ENCODE data around the gene ST8SIA5. TPM values are rescaled to one million over a fixed set of nuclear protein-coding genes. Genes with fewer than 3 reads are reported as not detected.

The ST8SIA5 gene
- total and polyA plus RNA-seq, 2 donors (not counting 1 experiment from before 2014, with no cell fraction given) = under 0.01 to 0.01 TPM

DNA sequence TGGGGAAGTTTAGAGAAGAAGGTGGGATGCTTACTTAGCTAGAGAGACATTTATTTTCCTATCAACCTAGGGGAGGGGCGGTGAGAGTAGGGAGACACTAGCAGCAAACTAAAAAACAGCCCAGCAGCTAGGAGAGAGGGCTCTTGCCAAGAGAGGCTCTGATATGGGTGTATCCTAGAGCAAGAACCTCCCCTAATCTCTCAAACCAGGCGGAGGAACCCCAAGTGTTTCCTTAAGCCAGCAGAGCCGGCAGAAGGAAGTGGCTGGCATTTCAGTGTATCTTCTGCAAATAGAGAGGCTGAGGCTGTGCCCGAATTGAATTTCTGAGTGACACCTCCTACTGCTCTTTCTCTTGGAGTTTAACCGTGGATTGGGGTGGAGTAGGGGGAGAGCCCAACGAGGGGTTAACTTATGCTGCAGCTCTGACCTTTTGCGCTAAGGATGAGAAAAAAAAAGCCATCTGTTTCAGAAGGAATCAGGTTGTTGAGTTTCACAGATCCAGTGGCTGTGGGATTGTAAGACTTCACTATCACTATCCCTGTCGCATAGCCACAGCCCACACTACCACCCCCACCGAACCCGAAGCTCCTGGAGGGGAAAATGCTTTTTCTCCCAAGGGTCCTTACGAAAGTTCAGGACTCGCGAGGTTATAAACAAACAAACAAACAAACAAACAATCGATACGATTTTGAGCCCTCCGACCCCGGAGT lies 1.4 kb downstream of the ST8SIA5 start:
- H3K36me3 ChIP-seq (ENCODE audit: control insufficient read depth, insufficient read depth, low read length) = no peaks in the 10 kb centered on the region

DNA sequence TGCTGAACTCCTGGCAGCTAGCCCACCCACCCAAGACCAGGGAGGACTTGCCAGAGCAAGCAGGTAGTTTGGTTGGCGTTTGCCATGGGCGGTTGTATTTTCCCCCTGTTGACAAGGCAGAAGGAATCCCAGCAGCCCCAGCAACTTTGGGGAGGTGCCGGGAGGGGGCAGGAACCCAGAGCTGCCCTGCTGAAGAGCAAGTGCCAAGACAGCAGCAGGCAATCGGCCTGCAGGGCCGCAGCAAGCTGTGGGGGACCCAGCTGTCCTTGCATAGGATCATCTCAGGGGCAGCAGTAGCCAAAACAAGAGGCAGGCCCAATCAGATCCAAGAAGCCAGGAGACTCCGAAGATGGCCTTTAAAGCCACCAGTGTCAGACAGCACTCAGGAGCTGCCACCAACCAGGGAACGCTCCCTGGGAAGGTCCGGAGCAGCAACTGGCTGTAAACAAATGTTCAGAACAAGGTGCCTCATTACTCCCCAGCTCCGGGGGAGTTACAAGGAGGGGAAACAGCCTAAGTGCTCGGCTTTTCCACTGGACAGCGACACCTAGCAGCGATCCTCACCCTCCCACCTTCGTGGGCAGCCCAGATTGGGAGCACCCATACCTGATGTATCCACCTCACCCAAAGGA lies 2.1 kb downstream of the ST8SIA5 start:
- H2AFZ ChIP-seq (ENCODE audit: low read length) = no peak overlapping the region

More for the DNA sequence above, 1.4 kb downstream of the ST8SIA5 start:
- Histone ChIP-seq H4K20me1 (ENCODE audit: control insufficient read depth, extremely low read depth, insufficient read depth, low read length) (no peaks in the 10 kb centered on the region), H3K27ac (ENCODE audit: insufficient read depth, low read length) (no peak overlapping the region), H3K27me3 (ENCODE audit: control insufficient read depth, insufficient read depth, low read length) (peaks cover 54% of the 10 kb centered on the region), H3K4me1 (ENCODE audit: control insufficient read depth, extremely low read depth, insufficient read depth, low read length) (no peaks in the 10 kb centered on the region), H3K9ac (ENCODE audit: insufficient read depth, low read length) (no peak overlapping the region), H3K9me3 (ENCODE audit: control insufficient read depth, insufficient read depth, low read depth, low read length) (no peaks in the 10 kb centered on the region), H3K4me3 (replicated peaks in 1 of 4; ENCODE audit: control extremely low read depth in 1 of 4, insufficient read depth in 1 of 4, low read depth in 3 of 4, low read length in 4 of 4) (no peak overlapping the region), H2AFZ (ENCODE audit: low read length) (no peak overlapping the region), H3K4me2 (ENCODE audit: extremely low read depth, insufficient read depth, low read length) (no peak overlapping the region), H3K79me2 (ENCODE audit: control insufficient read depth, insufficient read depth, low read length) (no peaks in the 10 kb centered on the region)
- no peak for TF ChIP-seq EZH2 (IDR thresholded peaks at IDR 0.05; ENCODE audit: low read length, missing control alignments)
- TF ChIP-seq, protein P1, sequence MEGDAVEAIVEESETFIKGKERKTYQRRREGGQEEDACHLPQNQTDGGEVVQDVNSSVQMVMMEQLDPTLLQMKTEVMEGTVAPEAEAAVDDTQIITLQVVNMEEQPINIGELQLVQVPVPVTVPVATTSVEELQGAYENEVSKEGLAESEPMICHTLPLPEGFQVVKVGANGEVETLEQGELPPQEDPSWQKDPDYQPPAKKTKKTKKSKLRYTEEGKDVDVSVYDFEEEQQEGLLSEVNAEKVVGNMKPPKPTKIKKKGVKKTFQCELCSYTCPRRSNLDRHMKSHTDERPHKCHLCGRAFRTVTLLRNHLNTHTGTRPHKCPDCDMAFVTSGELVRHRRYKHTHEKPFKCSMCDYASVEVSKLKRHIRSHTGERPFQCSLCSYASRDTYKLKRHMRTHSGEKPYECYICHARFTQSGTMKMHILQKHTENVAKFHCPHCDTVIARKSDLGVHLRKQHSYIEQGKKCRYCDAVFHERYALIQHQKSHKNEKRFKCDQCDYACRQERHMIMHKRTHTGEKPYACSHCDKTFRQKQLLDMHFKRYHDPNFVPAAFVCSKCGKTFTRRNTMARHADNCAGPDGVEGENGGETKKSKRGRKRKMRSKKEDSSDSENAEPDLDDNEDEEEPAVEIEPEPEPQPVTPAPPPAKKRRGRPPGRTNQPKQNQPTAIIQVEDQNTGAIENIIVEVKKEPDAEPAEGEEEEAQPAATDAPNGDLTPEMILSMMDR (conservative IDR thresholded peaks at IDR 0.05 in 1 of 2, IDR thresholded peaks at IDR 0.05 in 1 of 2; ENCODE audit: low read depth in 1 of 2, low read length in 2 of 2) = no peak
- DNase-seq (ENCODE audit: low read depth in 2 of 2) = no peak

DNA sequence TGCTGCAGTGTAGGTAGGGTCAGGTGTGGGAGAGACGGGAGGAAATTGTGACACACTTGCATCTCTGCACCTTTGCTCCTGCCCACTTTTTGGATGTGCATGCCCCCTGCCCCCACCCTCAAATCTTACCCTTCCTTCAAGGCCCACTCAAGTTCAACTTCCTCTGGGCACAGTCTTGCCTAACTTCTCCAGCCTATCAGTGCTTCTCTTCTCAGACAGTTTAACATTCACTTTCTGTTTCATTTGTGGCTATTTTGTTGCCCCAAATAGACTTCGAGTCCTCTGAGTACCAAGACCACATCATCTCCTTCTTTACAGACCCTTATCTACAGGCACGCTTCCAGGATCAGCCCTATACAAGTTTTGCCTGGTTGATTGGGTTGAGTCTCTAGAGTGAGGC lies 2.7 kb downstream of the ST8SIA5 start:
- no peaks in the 10 kb centered on the region for H3K36me3 ChIP-seq (ENCODE audit: control insufficient read depth, insufficient read depth, low read length)
- no peaks in the 10 kb centered on the region for H3K9me3 ChIP-seq (ENCODE audit: control insufficient read depth, insufficient read depth, low read depth, low read length)
- TF ChIP-seq, protein P1 (conservative IDR thresholded peaks at IDR 0.05 in 1 of 2, IDR thresholded peaks at IDR 0.05 in 1 of 2; ENCODE audit: low read depth in 1 of 2, low read length in 2 of 2) = no peak
- TF ChIP-seq EZH2 (IDR thresholded peaks at IDR 0.05; ENCODE audit: low read length, missing control alignments) = no peak
- no peak overlapping the region for H3K4me2 ChIP-seq (ENCODE audit: extremely low read depth, insufficient read depth, low read length)
- DNase-seq (ENCODE audit: low read depth in 2 of 2) = no peak
- no peak overlapping the region for H3K27ac ChIP-seq (ENCODE audit: insufficient read depth, low read length)
- H4K20me1 ChIP-seq (ENCODE audit: control insufficient read depth, extremely low read depth, insufficient read depth, low read length) = no peaks in the 10 kb centered on the region
- H3K4me3 ChIP-seq (replicated peaks in 1 of 4; ENCODE audit: control extremely low read depth in 1 of 4, insufficient read depth in 1 of 4, low read depth in 3 of 4, low read length in 4 of 4) = no peak overlapping the region
- no peaks in the 10 kb centered on the region for H3K79me2 ChIP-seq (ENCODE audit: control insufficient read depth, insufficient read depth, low read length)
- no peak overlapping the region for H2AFZ ChIP-seq (ENCODE audit: low read length)
- no peak overlapping the region for H3K9ac ChIP-seq (ENCODE audit: insufficient read depth, low read length)
- peaks cover 45% of the 10 kb centered on the region for H3K27me3 ChIP-seq (ENCODE audit: control insufficient read depth, insufficient read depth, low read length)
- H3K4me1 ChIP-seq (ENCODE audit: control insufficient read depth, extremely low read depth, insufficient read depth, low read length) = no peaks in the 10 kb centered on the region

More for the DNA sequence above, 2.1 kb downstream of the ST8SIA5 start:
- Histone ChIP-seq H3K79me2 (ENCODE audit: control insufficient read depth, insufficient read depth, low read length) (no peaks in the 10 kb centered on the region), H3K36me3 (ENCODE audit: control insufficient read depth, insufficient read depth, low read length) (no peaks in the 10 kb centered on the region), H3K9ac (ENCODE audit: insufficient read depth, low read length) (no peak overlapping the region), H3K4me2 (ENCODE audit: extremely low read depth, insufficient read depth, low read length) (no peak overlapping the region), H3K27ac (ENCODE audit: insufficient read depth, low read length) (no peak overlapping the region), H3K4me3 (replicated peaks in 1 of 4; ENCODE audit: control extremely low read depth in 1 of 4, insufficient read depth in 1 of 4, low read depth in 3 of 4, low read length in 4 of 4) (no peak overlapping the region), H3K27me3 (ENCODE audit: control insufficient read depth, insufficient read depth, low read length) (peaks cover 50% of the 10 kb centered on the region), H3K4me1 (ENCODE audit: control insufficient read depth, extremely low read depth, insufficient read depth, low read length) (no peaks in the 10 kb centered on the region), H3K9me3 (ENCODE audit: control insufficient read depth, insufficient read depth, low read depth, low read length) (no peaks in the 10 kb centered on the region), H4K20me1 (ENCODE audit: control insufficient read depth, extremely low read depth, insufficient read depth, low read length) (no peaks in the 10 kb centered on the region)
- TF ChIP-seq EZH2 (IDR thresholded peaks at IDR 0.05; ENCODE audit: low read length, missing control alignments) = no peak
- TF ChIP-seq, protein P1 (conservative IDR thresholded peaks at IDR 0.05 in 1 of 2, IDR thresholded peaks at IDR 0.05 in 1 of 2; ENCODE audit: low read depth in 1 of 2, low read length in 2 of 2) = no peak
- no peak for DNase-seq (ENCODE audit: low read depth in 2 of 2)

All from fibroblast of lung (primary cell).